NCI-H510A (cell line): ENCODE results near the gene B3GALT4.
"Not testable (repeated sequence)": the region's sequence is repeated elsewhere in the genome, so short reads cannot be mapped to it uniquely, and the experiment has no call there.

Experiments
- DNase-seq: peaks from one replicate; lab custom pipeline; 2025; lab: John Stamatoyannopoulos, UW

The B3GALT4 gene

GRCh38 chr6:33276864-33277662 lies at the start of gene B3GALT4:
TSS of gene B3GALT4 (plus strand) at chr6:33277123. CDS start at chr6:33277420, 297 bp downstream.
- DNase-seq, result peak; percentile 97

GRCh38 chr6:33235221-33235634 lies 41.7 kb upstream of the B3GALT4 start:
- no peak for DNase-seq

- DNase-seq, result no peak
These were observed 40.6 kb upstream of the B3GALT4 start for GRCh38 chr6:33236328-33236727.

GRCh38 chr6:33236852-33237251 lies 40.1 kb upstream of the B3GALT4 start:
- no peak for DNase-seq

GRCh38 chr6:33237741-33238140 lies 39.2 kb upstream of the B3GALT4 start:
- DNase-seq, result no peak

GRCh38 chr6:33241968-33242367 lies 35.0 kb upstream of the B3GALT4 start:
- DNase-seq, result no peak

- DNase-seq, result no peak
These were observed 33.4 kb upstream of the B3GALT4 start for GRCh38 chr6:33243476-33243875.

GRCh38 chr6:33247977-33248642 lies 28.8 kb upstream of the B3GALT4 start:
- peak; percentile 77 for DNase-seq

- peak; percentile 32 for DNase-seq
These were observed 28.3 kb upstream of the B3GALT4 start for GRCh38 chr6:33248643-33248931.

- peak; percentile 99 for DNase-seq
These were observed 27.8 kb upstream of the B3GALT4 start for GRCh38 chr6:33248932-33249731.

- DNase-seq, result no peak
These were observed 26.9 kb upstream of the B3GALT4 start for GRCh38 chr6:33249732-33250630.

GRCh38 chr6:33250731-33251130 lies 26.2 kb upstream of the B3GALT4 start:
- no peak for DNase-seq

GRCh38 chr6:33251395-33252012 lies 25.4 kb upstream of the B3GALT4 start:
- no peak for DNase-seq

- no peak for DNase-seq
These were observed 24.2 kb upstream of the B3GALT4 start for GRCh38 chr6:33252759-33253158.

GRCh38 chr6:33254591-33254990 lies 22.3 kb upstream of the B3GALT4 start:
- DNase-seq, result no peak

GRCh38 chr6:33259032-33259431 lies 17.9 kb upstream of the B3GALT4 start:
- DNase-seq, result no peak

- not testable (repeated sequence) for DNase-seq
These were observed 14.4 kb upstream of the B3GALT4 start for GRCh38 chr6:33262490-33262889.

- no peak for DNase-seq
These were observed 12.9 kb upstream of the B3GALT4 start for GRCh38 chr6:33264015-33264414.

- DNase-seq, result no peak
These were observed 5.8 kb upstream of the B3GALT4 start for GRCh38 chr6:33271117-33271467.

- DNase-seq, result peak; percentile 97
These were observed 5.3 kb upstream of the B3GALT4 start, which contains the start of the genes RPS18 and VPS52 for GRCh38 chr6:33271468-33272274. TSS of gene RPS18 (plus strand) at chr6:33272075. CDS start at chr6:33272120, 45 bp downstream. TSS of gene VPS52 (minus strand) at chr6:33271876. CDS start at chr6:33271675, 201 bp downstream.
